ENCODE results near the gene RSRC2. TPM values are rescaled to one million over a fixed set of nuclear protein-coding genes. Genes with fewer than 3 reads are reported as not detected.
A peak's percentile ranks its signal among the peaks of the same experiment; 100 is the strongest.
"Not testable (repeated sequence)": the region's sequence is repeated elsewhere in the genome, so short reads cannot be mapped to it uniquely, and the experiment has no call there.

The RSRC2 gene
- total RNA-seq, 1 experiment from 2014 or later, result 64.9 TPM

DNA sequence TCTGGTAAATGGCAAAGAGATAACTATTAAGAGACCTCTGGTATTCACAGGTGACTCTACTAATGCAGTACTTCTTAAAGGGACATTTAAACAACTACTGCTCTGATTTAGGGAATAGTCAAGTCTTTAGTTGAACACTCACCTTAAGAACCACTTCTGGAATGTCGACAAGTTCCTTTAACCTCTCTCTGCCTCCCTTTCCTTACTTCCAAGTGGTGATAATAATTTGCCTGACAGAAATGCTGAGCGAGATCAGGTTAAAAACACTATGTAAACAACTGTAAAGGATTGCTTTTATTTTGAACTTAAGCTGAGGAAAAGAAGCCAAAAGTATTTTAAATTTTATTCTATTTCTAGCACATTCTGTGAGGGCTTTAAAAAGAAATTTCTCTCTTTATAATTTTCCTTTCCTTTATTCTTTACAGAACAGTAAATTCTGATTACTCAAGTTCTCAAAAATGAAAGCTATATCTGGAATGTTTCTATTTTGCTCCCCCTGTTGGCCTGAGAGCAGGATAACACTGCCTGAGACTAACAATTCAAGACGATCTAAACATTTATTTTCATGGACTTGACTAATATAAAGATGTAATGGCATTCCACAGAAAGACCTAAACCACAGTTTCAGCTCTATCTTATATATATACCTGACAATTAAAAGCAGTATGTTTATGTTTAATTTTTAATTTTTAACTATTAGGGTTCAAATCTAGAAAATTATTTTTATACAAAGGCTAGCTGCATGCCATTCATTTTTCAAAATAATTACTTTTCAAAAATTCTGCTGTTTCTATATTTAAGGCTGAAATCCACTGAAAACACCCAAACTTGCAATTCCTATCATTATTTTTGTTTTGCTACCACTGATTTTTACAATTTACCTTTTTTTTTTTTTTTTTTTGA is 55.2 kb downstream of the RSRC2 start:
- Histone ChIP-seq H4K20me1 (ENCODE audit: control insufficient read depth, insufficient read depth, insufficient read length) (no peaks in the 10 kb centered on the region), H2BK20ac (ENCODE audit: low read depth, low read length, poor library complexity, severe bottlenecking) (no peak overlapping the region), H4K5ac (ENCODE audit: insufficient read length, low read depth, low read length) (no peak overlapping the region), H3T11ph (ENCODE audit: low read length) (no peak overlapping the region), H3K79me2 (ENCODE audit: insufficient read depth, low read length) (no peaks in the 10 kb centered on the region), H3K9me3 (ENCODE audit: control insufficient read depth, low read depth, low read length) (no peaks in the 10 kb centered on the region), H2AFZ (ENCODE audit: low read length) (no peak overlapping the region), H4K91ac (ENCODE audit: insufficient read length, low read depth, low read length) (no peak overlapping the region), H3K18ac (ENCODE audit: insufficient read length, low read depth, low read length) (no peak overlapping the region), H3K23ac (ENCODE audit: insufficient read length, low read depth, low read length) (no peak overlapping the region), H3K9ac (ENCODE audit: extremely low read depth, insufficient read length, low read length) (no peak overlapping the region), H3K56ac (ENCODE audit: insufficient read length, low read depth, low read length) (no peak overlapping the region), H3K79me1 (ENCODE audit: insufficient read depth, low read depth, low read length, poor library complexity, severe bottlenecking) (no peaks in the 10 kb centered on the region), H2BK120ac (ENCODE audit: low read depth, low read length, poor library complexity, severe bottlenecking) (no peak overlapping the region), H2BK15ac (ENCODE audit: low read depth, low read length) (no peak overlapping the region), H3K27me3 (ENCODE audit: insufficient read depth, low read length) (no peaks in the 10 kb centered on the region), H3K23me2 (ENCODE audit: insufficient read length, low read depth, low read length, poor library complexity, severe bottlenecking) (no peaks in the 10 kb centered on the region), H2BK5ac (ENCODE audit: insufficient read length, low read length) (no peak overlapping the region), H3K4ac (ENCODE audit: low read depth, low read length) (no peak overlapping the region), H3K4me1 (ENCODE audit: insufficient read depth, low read length) (no peaks in the 10 kb centered on the region), H2AK5ac (ENCODE audit: insufficient read length, low read length) (no peak overlapping the region), H3K4me2 (ENCODE audit: insufficient read depth, insufficient read length, low read length) (no peak overlapping the region), H3K27ac (ENCODE audit: insufficient read length, low read depth, low read length) (no peak overlapping the region), H2BK12ac (ENCODE audit: insufficient read length, low read depth, low read length) (no peak overlapping the region), H3K14ac (ENCODE audit: insufficient read depth, low read length) (no peak overlapping the region), H4K8ac (replicated peaks; ENCODE audit: insufficient read length, low read depth, low read length) (no peak overlapping the region)
- no peaks in the 10 kb centered on the region for H3K4me1 Mint-ChIP-seq
- H3K4me3 Mint-ChIP-seq, result no peak overlapping the region
- H3K36me3 Mint-ChIP-seq (ENCODE audit: insufficient read depth in 1 of 3, low read depth in 3 of 3), result peaks cover 20 to 40% (median 34%) of the 10 kb centered on the region in 3 experiments; a peak in 6 of 7 replicates
- TF ChIP-seq CTCF (conservative IDR thresholded peaks at IDR 0.05), result peak; percentile 90
- no peak for DNase-seq
- no peaks in the 10 kb centered on the region for H3K27me3 Mint-ChIP-seq (ENCODE audit: low read depth)
- H3K27ac Mint-ChIP-seq, result 0 out of 7 replicates have a peak overlapping the region, but pooled peaks of 1 of the 3 experiments have one; percentile 20
- no CpG with 5 or more reads among the region's 3 CpGs for WGBS (ENCODE audit: extremely low coverage, insufficient read length, low lambda C conversion rate)
- H3K9me3 Mint-ChIP-seq, result peaks cover 0 to 3% of the 10 kb centered on the region in 2 experiments; a peak in 1 of 5 replicates

GRCh38 chr12:122470576-122470975 is 56.2 kb downstream of the RSRC2 start:
- not testable (repeated sequence) for H4K91ac ChIP-seq (ENCODE audit: insufficient read length, low read depth, low read length); H3K56ac ChIP-seq (ENCODE audit: insufficient read length, low read depth, low read length); H2AFZ ChIP-seq (ENCODE audit: low read length); H2BK120ac ChIP-seq (ENCODE audit: low read depth, low read length, poor library complexity, severe bottlenecking); H3T11ph ChIP-seq (ENCODE audit: low read length); H3K4me1 Mint-ChIP-seq; H2BK15ac ChIP-seq (ENCODE audit: low read depth, low read length); H3K79me1 ChIP-seq (ENCODE audit: insufficient read depth, low read depth, low read length, poor library complexity, severe bottlenecking); H3K4me3 Mint-ChIP-seq; H3K27ac ChIP-seq (ENCODE audit: insufficient read length, low read depth, low read length); H3K14ac ChIP-seq (ENCODE audit: insufficient read depth, low read length); H3K23ac ChIP-seq (ENCODE audit: insufficient read length, low read depth, low read length); H3K4ac ChIP-seq (ENCODE audit: low read depth, low read length); H3K9me3 Mint-ChIP-seq; H3K4me1 ChIP-seq (ENCODE audit: insufficient read depth, low read length); H4K20me1 ChIP-seq (ENCODE audit: control insufficient read depth, insufficient read depth, insufficient read length); H2BK12ac ChIP-seq (ENCODE audit: insufficient read length, low read depth, low read length); H2BK20ac ChIP-seq (ENCODE audit: low read depth, low read length, poor library complexity, severe bottlenecking); H2BK5ac ChIP-seq (ENCODE audit: insufficient read length, low read length); H3K23me2 ChIP-seq (ENCODE audit: insufficient read length, low read depth, low read length, poor library complexity, severe bottlenecking); H3K9me3 ChIP-seq (ENCODE audit: control insufficient read depth, low read depth, low read length); H3K27ac Mint-ChIP-seq; H3K79me2 ChIP-seq (ENCODE audit: insufficient read depth, low read length); H3K27me3 Mint-ChIP-seq (ENCODE audit: low read depth); H3K27me3 ChIP-seq (ENCODE audit: insufficient read depth, low read length); H3K18ac ChIP-seq (ENCODE audit: insufficient read length, low read depth, low read length); H3K4me2 ChIP-seq (ENCODE audit: insufficient read depth, insufficient read length, low read length); DNase-seq; H4K5ac ChIP-seq (ENCODE audit: insufficient read length, low read depth, low read length); H3K9ac ChIP-seq (ENCODE audit: extremely low read depth, insufficient read length, low read length); H2AK5ac ChIP-seq (ENCODE audit: insufficient read length, low read length); H4K8ac ChIP-seq (replicated peaks; ENCODE audit: insufficient read length, low read depth, low read length)
- no CpG with 5 or more reads among the region's 7 CpGs for whole genome bisulfite sequencing (ENCODE audit: extremely low coverage, insufficient read length, low lambda C conversion rate)
- peaks cover 11 to 30% (median 24%) of the 10 kb centered on the region in 3 experiments; a peak in 6 of 7 replicates for H3K36me3 Mint-ChIP-seq (ENCODE audit: insufficient read depth in 1 of 3, low read depth in 3 of 3)
